ENCODE data around the gene CEACAM5.

CEACAM5 gene

GRCh38 chr19:41696402-41697197 is 11.8 kb upstream of the CEACAM5 start:
- H4K20me1 ChIP-seq (ENCODE audit: low read depth, low read length): no peaks in the 10 kb centered on the region
- H3K4me2 ChIP-seq (ENCODE audit: low read depth, low read length, poor library complexity, severe bottlenecking): no peak overlapping the region
- no peak overlapping the region for H3K9ac ChIP-seq (ENCODE audit: low read length)
- H3K79me2 ChIP-seq (ENCODE audit: insufficient read depth, low read length): no peaks in the 10 kb centered on the region
- H2AFZ ChIP-seq (ENCODE audit: low read depth, low read length, severe bottlenecking): no peak overlapping the region
- no peak overlapping the region for H3K4me3 ChIP-seq (ENCODE audit: insufficient read depth, low read length, poor library complexity, severe bottlenecking)
- no peaks in the 10 kb centered on the region for H3K9me2 ChIP-seq (replicated peaks; ENCODE audit: insufficient read depth, low read length)
- H3K36me3 ChIP-seq (ENCODE audit: low read length): no peaks in the 10 kb centered on the region
- H3K9me3 ChIP-seq (ENCODE audit: insufficient read depth, low read length): no peaks in the 10 kb centered on the region
- TF ChIP-seq, protein P1, sequence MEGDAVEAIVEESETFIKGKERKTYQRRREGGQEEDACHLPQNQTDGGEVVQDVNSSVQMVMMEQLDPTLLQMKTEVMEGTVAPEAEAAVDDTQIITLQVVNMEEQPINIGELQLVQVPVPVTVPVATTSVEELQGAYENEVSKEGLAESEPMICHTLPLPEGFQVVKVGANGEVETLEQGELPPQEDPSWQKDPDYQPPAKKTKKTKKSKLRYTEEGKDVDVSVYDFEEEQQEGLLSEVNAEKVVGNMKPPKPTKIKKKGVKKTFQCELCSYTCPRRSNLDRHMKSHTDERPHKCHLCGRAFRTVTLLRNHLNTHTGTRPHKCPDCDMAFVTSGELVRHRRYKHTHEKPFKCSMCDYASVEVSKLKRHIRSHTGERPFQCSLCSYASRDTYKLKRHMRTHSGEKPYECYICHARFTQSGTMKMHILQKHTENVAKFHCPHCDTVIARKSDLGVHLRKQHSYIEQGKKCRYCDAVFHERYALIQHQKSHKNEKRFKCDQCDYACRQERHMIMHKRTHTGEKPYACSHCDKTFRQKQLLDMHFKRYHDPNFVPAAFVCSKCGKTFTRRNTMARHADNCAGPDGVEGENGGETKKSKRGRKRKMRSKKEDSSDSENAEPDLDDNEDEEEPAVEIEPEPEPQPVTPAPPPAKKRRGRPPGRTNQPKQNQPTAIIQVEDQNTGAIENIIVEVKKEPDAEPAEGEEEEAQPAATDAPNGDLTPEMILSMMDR (IDR thresholded peaks at IDR 0.05; ENCODE audit: insufficient read depth, low read length, poor library complexity, severe bottlenecking): no peak
- no peak for TF ChIP-seq EZH2phosphoT487 (conservative IDR thresholded peaks at IDR 0.05; ENCODE audit: low read length)
- no peak overlapping the region for H3K27ac ChIP-seq (ENCODE audit: low read depth, low read length)
- H3K27me3 ChIP-seq (ENCODE audit: low read length): no peaks in the 10 kb centered on the region
- no peaks in the 10 kb centered on the region for H3F3A ChIP-seq (ENCODE audit: insufficient read depth)

DNA sequence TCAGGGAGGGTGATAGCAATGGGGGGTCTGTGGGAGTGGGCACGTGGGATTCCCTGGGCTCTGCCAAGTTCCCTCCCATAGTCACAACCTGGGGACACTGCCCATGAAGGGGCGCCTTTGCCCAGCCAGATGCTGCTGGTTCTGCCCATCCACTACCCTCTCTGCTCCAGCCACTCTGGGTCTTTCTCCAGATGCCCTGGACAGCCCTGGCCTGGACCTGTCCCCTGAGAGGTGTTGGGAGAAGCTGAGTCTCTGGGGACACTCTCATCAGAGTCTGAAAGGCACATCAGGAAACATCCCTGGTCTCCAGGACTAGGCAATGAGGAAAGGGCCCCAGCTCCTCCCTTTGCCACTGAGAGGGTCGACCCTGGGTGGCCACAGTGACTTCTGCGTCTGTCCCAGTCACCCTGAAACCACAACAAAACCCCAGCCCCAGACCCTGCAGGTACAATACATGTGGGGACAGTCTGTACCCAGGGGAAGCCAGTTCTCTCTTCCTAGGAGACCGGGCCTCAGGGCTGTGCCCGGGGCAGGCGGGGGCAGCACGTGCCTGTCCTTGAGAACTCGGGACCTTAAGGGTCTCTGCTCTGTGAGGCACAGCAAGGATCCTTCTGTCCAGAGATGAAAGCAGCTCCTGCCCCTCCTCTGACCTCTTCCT is 11.1 kb upstream of the CEACAM5 start:
- Histone ChIP-seq H3K4me2 (ENCODE audit: low read depth, low read length, poor library complexity, severe bottlenecking) (no peak overlapping the region), H3K4me3 (ENCODE audit: insufficient read depth, low read length, poor library complexity, severe bottlenecking) (no peak overlapping the region), H3F3A (ENCODE audit: insufficient read depth) (no peaks in the 10 kb centered on the region), H3K27ac (ENCODE audit: low read depth, low read length) (no peak overlapping the region), H3K27me3 (ENCODE audit: low read length) (no peaks in the 10 kb centered on the region), H2AFZ (ENCODE audit: low read depth, low read length, severe bottlenecking) (no peak overlapping the region), H3K9ac (ENCODE audit: low read length) (no peak overlapping the region), H3K9me3 (ENCODE audit: insufficient read depth, low read length) (no peaks in the 10 kb centered on the region), H4K20me1 (ENCODE audit: low read depth, low read length) (no peaks in the 10 kb centered on the region), H3K9me2 (replicated peaks; ENCODE audit: insufficient read depth, low read length) (no peaks in the 10 kb centered on the region), H3K36me3 (ENCODE audit: low read length) (no peaks in the 10 kb centered on the region), H3K79me2 (ENCODE audit: insufficient read depth, low read length) (no peaks in the 10 kb centered on the region)
- TF ChIP-seq, protein P1 (IDR thresholded peaks at IDR 0.05; ENCODE audit: insufficient read depth, low read length, poor library complexity, severe bottlenecking): no peak
- TF ChIP-seq EZH2phosphoT487 (conservative IDR thresholded peaks at IDR 0.05; ENCODE audit: low read length): no peak

DNA sequence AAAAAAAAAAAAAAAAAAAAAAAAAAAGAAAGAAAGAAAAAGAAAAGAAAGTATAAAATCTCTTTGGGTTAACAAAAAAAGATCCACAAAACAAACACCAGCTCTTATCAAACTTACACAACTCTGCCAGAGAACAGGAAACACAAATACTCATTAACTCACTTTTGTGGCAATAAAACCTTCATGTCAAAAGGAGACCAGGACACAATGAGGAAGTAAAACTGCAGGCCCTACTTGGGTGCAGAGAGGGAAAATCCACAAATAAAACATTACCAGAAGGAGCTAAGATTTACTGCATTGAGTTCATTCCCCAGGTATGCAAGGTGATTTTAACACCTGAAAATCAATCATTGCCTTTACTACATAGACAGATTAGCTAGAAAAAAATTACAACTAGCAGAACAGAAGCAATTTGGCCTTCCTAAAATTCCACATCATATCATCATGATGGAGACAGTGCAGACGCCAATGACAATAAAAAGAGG is 9.6 kb upstream of the CEACAM5 start:
- TF ChIP-seq, protein P1 (IDR thresholded peaks at IDR 0.05; ENCODE audit: insufficient read depth, low read length, poor library complexity, severe bottlenecking): no peak
- TF ChIP-seq EZH2phosphoT487 (conservative IDR thresholded peaks at IDR 0.05; ENCODE audit: low read length): no peak
- no peak overlapping the region for H3K4me2 ChIP-seq (ENCODE audit: low read depth, low read length, poor library complexity, severe bottlenecking)
- H3F3A ChIP-seq (ENCODE audit: insufficient read depth): no peaks in the 10 kb centered on the region
- H3K9ac ChIP-seq (ENCODE audit: low read length): no peak overlapping the region
- H3K9me3 ChIP-seq (ENCODE audit: insufficient read depth, low read length): no peaks in the 10 kb centered on the region
- H3K79me2 ChIP-seq (ENCODE audit: insufficient read depth, low read length): no peaks in the 10 kb centered on the region
- H3K9me2 ChIP-seq (replicated peaks; ENCODE audit: insufficient read depth, low read length): no peaks in the 10 kb centered on the region
- H4K20me1 ChIP-seq (ENCODE audit: low read depth, low read length): no peaks in the 10 kb centered on the region
- H3K4me3 ChIP-seq (ENCODE audit: insufficient read depth, low read length, poor library complexity, severe bottlenecking): no peak overlapping the region
- H3K36me3 ChIP-seq (ENCODE audit: low read length): no peaks in the 10 kb centered on the region
- H2AFZ ChIP-seq (ENCODE audit: low read depth, low read length, severe bottlenecking): no peak overlapping the region
- no peak overlapping the region for H3K27ac ChIP-seq (ENCODE audit: low read depth, low read length)
- H3K27me3 ChIP-seq (ENCODE audit: low read length): no peaks in the 10 kb centered on the region
